Measurements from ENCODE around the gene TBL1XR1.
"Not testable (repeated sequence)": the region's sequence is repeated elsewhere in the genome, so short reads cannot be mapped to it uniquely, and the experiment has no call there.

Gene TBL1XR1

DNA sequence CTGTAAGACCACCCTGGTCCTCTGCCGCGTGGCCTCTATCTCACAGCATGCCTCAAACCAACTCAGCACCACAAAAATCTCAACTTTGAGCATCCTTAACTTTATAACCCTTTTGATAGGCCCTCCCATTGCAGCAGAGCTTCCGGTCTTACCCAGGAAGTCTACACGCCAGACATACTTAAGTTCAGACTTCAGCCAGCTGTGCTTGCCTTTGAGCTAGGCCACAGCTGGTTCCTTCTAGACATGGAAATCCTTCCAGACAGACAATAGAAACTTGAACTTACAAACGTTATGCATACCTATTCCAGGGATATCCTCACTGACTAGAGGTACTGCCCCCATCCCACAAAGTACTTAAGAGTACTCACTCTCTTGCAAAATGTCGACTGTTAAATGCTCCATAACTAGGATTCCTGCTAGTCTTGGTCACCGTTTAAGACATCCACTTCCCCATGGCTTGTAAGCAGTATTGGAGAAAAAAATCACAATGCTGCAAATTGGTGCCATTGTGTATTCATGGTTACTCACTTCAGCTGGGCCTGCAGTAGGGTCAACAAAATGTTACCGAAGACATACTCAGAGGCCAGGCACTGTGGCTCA is 183.5 kb downstream of the TBL1XR1 start:
- DNase-seq (ENCODE audit: low spot score): no peak

- DNase-seq (ENCODE audit: low spot score): no peak
Measured at GRCh38 chr3:177005718-177006405, 191.4 kb downstream of the TBL1XR1 start.

DNA sequence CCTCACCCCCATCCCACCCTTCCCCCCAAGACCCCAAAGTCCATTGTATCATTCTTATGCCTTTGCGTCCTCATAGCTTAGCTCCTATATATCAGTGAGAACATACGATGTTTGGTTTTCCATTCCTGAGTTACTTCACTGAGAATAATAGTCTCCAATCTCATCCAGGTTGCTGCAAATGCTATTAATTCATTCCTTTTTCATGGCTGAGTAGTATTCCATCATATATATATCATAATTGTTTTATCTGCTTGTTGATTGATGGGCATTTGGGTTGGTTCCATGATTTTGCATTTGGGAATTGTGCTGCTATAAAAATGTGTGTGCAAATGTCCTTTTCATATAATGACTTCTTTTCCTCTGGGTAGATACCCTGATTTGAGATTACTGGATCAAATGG is 197.1 kb downstream of the TBL1XR1 start:
- DNase-seq (ENCODE audit: low spot score): not testable (repeated sequence)

- DNase-seq (ENCODE audit: low spot score): no peak
Measured at GRCh38 chr3:176995946-176996345, 201.3 kb downstream of the TBL1XR1 start.

- no peak for DNase-seq (ENCODE audit: low spot score)
Measured at GRCh38 chr3:176994891-176995781, 202.1 kb downstream of the TBL1XR1 start.

- no peak for DNase-seq (ENCODE audit: low spot score)
Measured at GRCh38 chr3:176994393-176994792, 202.9 kb downstream of the TBL1XR1 start.

DNA sequence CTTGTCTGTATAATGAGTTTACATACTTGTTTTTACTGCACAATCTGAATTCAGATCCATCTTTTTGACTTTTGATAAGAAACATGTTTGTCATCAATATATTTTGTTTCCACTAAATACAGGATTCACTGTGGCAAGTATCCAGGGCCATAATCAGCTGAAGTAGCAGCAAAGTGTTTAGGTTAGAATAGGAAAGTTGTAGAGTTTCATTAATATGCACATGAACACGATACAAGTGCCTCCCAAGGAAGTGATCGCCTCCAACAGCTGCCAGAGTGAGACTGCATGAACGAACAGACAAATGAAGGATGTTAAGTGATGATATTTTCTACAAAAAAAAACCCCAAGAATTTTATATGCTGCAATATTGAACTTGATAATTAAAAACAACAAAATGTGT is 204.3 kb downstream of the TBL1XR1 start:
- DNase-seq (ENCODE audit: low spot score): no peak

DNA sequence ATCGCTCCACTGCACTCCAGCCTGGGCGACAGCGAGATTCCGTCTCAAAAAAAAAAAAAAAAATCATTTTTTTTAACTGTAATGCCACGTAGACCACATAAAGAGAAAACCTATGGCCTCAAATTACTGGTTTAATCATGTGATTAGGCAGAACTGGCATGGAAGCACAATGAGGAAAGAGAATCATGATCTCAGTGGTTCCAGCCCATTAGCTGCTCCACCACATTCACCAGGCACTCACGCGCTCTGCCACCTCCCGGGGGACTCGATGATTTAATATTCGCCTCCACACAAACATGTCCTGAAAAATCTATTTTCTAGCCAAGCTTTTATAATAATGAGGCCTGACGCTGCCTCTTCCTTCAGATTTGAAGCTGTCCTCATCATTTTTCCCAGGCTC is 204.7 kb downstream of the TBL1XR1 start:
- peak; percentile 37 for DNase-seq (ENCODE audit: low spot score)

- peak; percentile 37 for DNase-seq (ENCODE audit: low spot score)
Measured at GRCh38 chr3:176988795-176989194, 208.5 kb downstream of the TBL1XR1 start.

DNA sequence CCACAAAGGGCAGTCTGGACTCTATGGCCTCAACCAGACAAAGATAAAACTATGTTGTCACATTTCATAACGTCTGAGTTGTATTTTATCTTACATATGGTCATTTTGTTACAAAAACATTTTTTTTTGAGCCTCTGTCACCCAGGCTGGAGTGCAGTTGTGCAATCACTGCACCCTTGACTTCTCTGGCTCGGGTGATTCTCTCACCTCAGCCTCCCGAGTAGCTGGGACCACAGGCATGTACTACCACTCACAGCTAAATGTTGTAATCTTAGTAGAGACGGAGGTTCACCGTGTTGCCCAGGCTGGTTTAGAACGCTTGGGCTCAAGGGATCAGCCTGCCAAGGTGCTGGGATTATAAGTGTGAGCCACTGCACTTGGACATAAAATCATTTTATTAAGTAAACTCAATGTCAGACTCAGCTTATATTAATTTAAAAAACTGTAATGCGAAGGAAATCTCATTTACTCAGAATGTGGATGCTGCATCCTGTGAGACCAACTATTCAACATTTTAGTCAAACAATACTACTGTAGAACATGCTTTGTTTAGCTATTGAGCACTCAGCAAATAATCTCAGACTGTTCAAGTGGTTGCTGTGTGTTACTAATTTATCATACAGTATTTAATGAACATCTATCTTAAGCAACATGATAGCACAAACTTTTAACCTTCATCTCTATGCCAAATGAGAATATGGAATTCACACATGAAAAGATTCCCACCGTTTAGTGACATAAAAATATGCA is 209.2 kb downstream of the TBL1XR1 start:
- DNase-seq (ENCODE audit: low spot score): no peak

- no peak for DNase-seq (ENCODE audit: low spot score)
Measured at GRCh38 chr3:176978441-176978840, 218.8 kb downstream of the TBL1XR1 start.

DNA sequence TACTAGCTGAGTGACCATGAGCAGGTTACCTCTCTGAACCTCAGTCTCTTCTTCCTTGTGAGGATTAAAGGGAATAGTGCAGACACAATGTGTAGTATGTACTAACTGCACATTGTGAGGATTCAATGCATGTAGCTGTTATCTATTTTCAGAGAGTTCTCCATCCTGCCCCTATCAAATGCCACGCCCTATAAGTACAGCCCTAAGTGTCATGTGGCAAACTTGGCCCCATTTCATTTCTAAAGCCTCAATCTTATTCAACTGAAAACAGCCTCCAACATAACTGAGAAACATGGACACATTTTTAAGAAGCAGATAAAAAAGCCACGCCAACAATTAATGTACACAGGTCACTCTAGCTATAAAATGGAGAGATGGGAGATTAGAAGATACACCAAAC is 220.0 kb downstream of the TBL1XR1 start:
- no peak for DNase-seq (ENCODE audit: low spot score)

- no peak for DNase-seq (ENCODE audit: low spot score)
Measured at GRCh38 chr3:176976586-176976985, 220.7 kb downstream of the TBL1XR1 start.

DNA sequence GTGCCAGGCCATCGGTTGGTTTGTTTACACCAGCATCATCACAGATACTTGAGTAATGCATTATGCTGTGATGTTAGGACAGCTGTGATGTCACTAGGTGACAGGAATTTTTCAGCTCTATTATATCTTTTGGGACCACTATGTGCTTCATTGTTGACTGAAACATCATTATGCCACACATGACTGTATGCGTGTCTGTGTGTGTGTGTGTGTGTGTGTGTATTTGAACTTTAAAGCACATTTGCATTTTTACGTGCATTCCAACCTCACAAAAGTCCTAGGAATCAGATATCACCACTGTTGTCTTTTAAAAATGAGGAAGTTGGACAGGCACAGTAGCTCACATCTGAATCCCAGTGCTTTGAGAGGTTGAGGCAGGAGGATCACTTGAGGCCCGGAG is 223.0 kb downstream of the TBL1XR1 start:
- no peak for DNase-seq (ENCODE audit: low spot score)

DNA sequence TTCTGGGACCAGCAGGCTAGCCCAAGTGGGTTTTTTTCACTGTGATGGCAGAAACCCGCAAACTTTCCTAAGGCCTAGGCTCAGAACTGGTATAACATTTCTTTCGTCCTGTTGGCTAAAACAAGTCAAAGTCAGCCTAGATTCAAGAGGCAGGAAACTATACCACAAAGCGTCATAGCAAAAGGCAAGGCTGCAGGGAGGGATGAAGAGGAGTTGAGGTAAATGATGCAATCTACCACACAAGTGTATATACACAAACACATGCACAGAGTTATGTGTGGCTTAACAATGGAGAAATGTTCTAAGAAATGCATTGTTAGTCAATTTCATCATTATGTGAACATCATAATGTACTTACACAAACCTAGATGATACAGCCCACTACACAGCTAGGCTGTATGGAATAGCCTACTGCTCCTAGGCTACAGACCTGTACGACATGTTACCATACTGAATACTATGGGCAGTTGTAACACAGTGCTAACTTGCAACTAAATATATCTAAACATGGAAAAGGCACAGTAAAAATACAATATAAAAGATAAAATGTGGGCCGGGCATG is 225.6 kb downstream of the TBL1XR1 start:
- no peak for DNase-seq (ENCODE audit: low spot score)

- DNase-seq (ENCODE audit: low spot score): no peak
Measured at GRCh38 chr3:176970770-176971169, 226.5 kb downstream of the TBL1XR1 start.

- no peak for DNase-seq (ENCODE audit: low spot score)
Measured at GRCh38 chr3:176969506-176969905, 227.8 kb downstream of the TBL1XR1 start.

Data from D341Med (cell line).